K562 (cell line): ENCODE measurements around the gene HOXA10. TPM values are rescaled to one million over a fixed set of nuclear protein-coding genes. Genes with fewer than 3 reads are reported as not detected.

Experiments
- ATF1 ChIP-seq, 2 experiments: fragments of 450-650 bp in 1 of 2; IDR thresholded peaks; 2 replicates each; pipeline ENCODE4 v1.6.1; 2016; ENCODE audit warnings: missing compliant biosample characterization in 1 of 2, missing genetic modification characterization in 1 of 2
- BRD4 ChIP-seq: fragments of 200-600 bp; sonication (generic); IDR thresholded peaks from 2 replicates; pipeline ENCODE4 v1.6.1; 2017; ENCODE audit warnings: inconsistent platforms
- EWSR1 ChIP-seq: fragments of 450-650 bp; IDR thresholded peaks from 2 replicates; pipeline ENCODE4 v1.6.1; 2018; ENCODE audit warnings: borderline replicate concordance, mild to moderate bottlenecking, low read depth, moderate library complexity; ENCODE audit not compliant: partially characterized antibody
- HNRNPK ChIP-seq: fragments of 200-400 bp; formaldehyde crosslinking; IDR thresholded peaks from one replicate; pipeline ENCODE4 v1.6.1; 2018; ENCODE audit warnings: mild to moderate bottlenecking, low read depth, low read length; ENCODE audit not compliant: poor library complexity, severe bottlenecking
- JUND ChIP-seq, 2 experiments: IDR thresholded peaks; 2 replicates in 1 of 2; 3 replicates in 1 of 2; pipeline ENCODE4 v1.6.1; 2011; ENCODE audit warnings: borderline replicate concordance in 2 of 2, low read depth in 2 of 2, low read length in 2 of 2, improper control_type of control experiment in 1 of 2, missing biosample characterization in 1 of 2, missing genetic modification characterization in 1 of 2, missing genetic modification reagents in 1 of 2
- KAT7 ChIP-seq: sonication (generic); formaldehyde crosslinking; IDR thresholded peaks from 2 replicates; pipeline ENCODE4 v1.8.0; 2022; ENCODE audit warnings: missing genetic modification reagents, mild to moderate bottlenecking, borderline replicate concordance
- NFE2 ChIP-seq: IDR thresholded peaks from 2 replicates; pipeline ENCODE4 v1.6.1; 2014; ENCODE audit warnings: antibody characterized with exemption, low read depth
- SP2 ChIP-seq: IDR thresholded peaks from 2 replicates; pipeline ENCODE4 v1.6.1; 2011; ENCODE audit warnings: mild to moderate bottlenecking, low read depth, low read length, moderate library complexity; ENCODE audit not compliant: poor library complexity, severe bottlenecking; ENCODE audit errors: extremely low read depth
- STAT5B ChIP-seq: fragments of 250-450 bp; sonication (Bioruptor Pico); IDR thresholded peaks from 2 replicates; pipeline ENCODE4 v1.8.0; 2021; ENCODE audit warnings: mild to moderate bottlenecking, inconsistent platforms
- polyA plus RNA-seq, 8 experiments: library from polyadenylated mRNA; depleted of rRNA in 4 of 8; stranded (reverse) in 5 of 8; unstranded in 3 of 8; fragments of >200 nt; fragmentation: Nextera tagmentation in 2 of 8; fragmentation: Illumina TruSeq in 1 of 8; extraction: Ambion mirVana in 2 of 8; extraction: Trizol in 1 of 8; gene quantifications; 2 replicates each; pipeline versions ENCODE4 v1.2.1 to v1.2.3, GENCODE V29; 2011 to 2014; ENCODE audit warnings: inconsistent platforms in 1 of 8, missing spikeins in 1 of 8
- total RNA-seq, 7 experiments: library from RNA; depleted of rRNA in 6 of 7; stranded (reverse); fragments of >200 nt in 6 of 7; fragmentation: Illumina TruSeq in 2 of 7; extraction: Trizol in 2 of 7; gene quantifications; 2 replicates each; pipeline versions ENCODE4 v1.2.1 to v1.2.3, GENCODE V29; 2011 to 2021; ENCODE audit warnings: low replicate concordance in 1 of 7
- TF ChIP-seq, protein P1 (sequence below): fragments of 250-450 bp; sonication (Bioruptor Pico); IDR thresholded peaks from 2 replicates; pipeline ENCODE4 v1.4.0; 2020

Gene HOXA10
- total and polyA plus RNA-seq, 9 of the 15 experiments (the other 6 are each of a cell fraction or from before 2014, with no cell fraction given), result not detected

GRCh38 chr7:27129729-27130539, 44.2 kb downstream of the HOXA10 start (continued):
- TF ChIP-seq SP2 (no peak), HNRNPK (no peak), ATF1 (CRISPR knock-in tag; IDR thresholded peaks at IDR 0.05) (no peak), ATF1 (tag; IDR thresholded peaks at IDR 0.05) (no peak), KAT7 (CRISPR knock-in tag) (no peak), NFE2 (no peak), STAT5B (CRISPR knock-in tag) (no peak), JUND (IDR thresholded peaks at IDR 0.05; ENCODE audit: borderline replicate concordance, low read depth, low read length) (no peak), JUND (tag; IDR thresholded peaks at IDR 0.05; ENCODE audit: borderline replicate concordance, low read depth, low read length) (no peak), EWSR1 (no peak), BRD4 (no peak)
- TF ChIP-seq, protein P1, sequence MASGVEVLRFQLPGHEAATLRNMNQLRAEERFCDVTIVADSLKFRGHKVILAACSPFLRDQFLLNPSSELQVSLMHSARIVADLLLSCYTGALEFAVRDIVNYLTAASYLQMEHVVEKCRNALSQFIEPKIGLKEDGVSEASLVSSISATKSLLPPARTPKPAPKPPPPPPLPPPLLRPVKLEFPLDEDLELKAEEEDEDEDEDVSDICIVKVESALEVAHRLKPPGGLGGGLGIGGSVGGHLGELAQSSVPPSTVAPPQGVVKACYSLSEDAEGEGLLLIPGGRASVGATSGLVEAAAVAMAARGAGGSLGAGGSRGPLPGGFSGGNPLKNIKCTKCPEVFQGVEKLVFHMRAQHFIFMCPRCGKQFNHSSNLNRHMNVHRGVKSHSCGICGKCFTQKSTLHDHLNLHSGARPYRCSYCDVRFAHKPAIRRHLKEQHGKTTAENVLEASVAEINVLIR (CRISPR knock-in tag), result no peak
